ENCODE data around the gene ENPP4. TPM values are rescaled to one million over a fixed set of nuclear protein-coding genes. Genes with fewer than 3 reads are reported as not detected.

Gene ENPP4
- total and polyA plus RNA-seq, 9 of the 15 experiments (the other 6 are each of a cell fraction or from before 2014, with no cell fraction given): 0.07 TPM; not detected in 8

GRCh38 chr6:46099952-46100351 is 29.8 kb upstream of the ENPP4 start (continued):
- no peak for TF ChIP-seq ZNF407 (IDR thresholded peaks at IDR 0.05; ENCODE audit: low read depth)

GRCh38 chr6:46102123-46102522 is 27.7 kb upstream of the ENPP4 start:
- Histone ChIP-seq H3K9me1 (ENCODE audit: control insufficient read depth, insufficient read depth, low read length) (no peaks in the 10 kb centered on the region), H3K79me2 (ENCODE audit: control insufficient read depth, insufficient read depth, low read length) (no peaks in the 10 kb centered on the region), H3K4me2 (ENCODE audit: insufficient read depth, low read length) (no peak overlapping the region), H3K4me1 (replicated peaks in 1 of 2; ENCODE audit: control insufficient read depth in 2 of 2, insufficient read depth in 2 of 2, low read length in 2 of 2) (no peaks in the 10 kb centered on the region), H3K36me3 (ENCODE audit: control insufficient read depth, insufficient read depth, low read length) (no peaks in the 10 kb centered on the region), H3K9ac (ENCODE audit: insufficient read depth in 1 of 2, low read depth in 2 of 2, low read length in 2 of 2) (no peak overlapping the region), H3K27ac (ENCODE audit: extremely low read depth, low read depth, low read length) (no peak overlapping the region), H2AFZ (ENCODE audit: low read depth, low read length) (no peak overlapping the region), H3K27me3 (ENCODE audit: control insufficient read depth in 2 of 2, insufficient read depth in 2 of 2, low read length in 2 of 2) (no peaks in the 10 kb centered on the region), H3K4me3 (no peak overlapping the region), H4K20me1 (replicated peaks; ENCODE audit: control insufficient read depth, insufficient read depth, low read length) (no peaks in the 10 kb centered on the region), H3K9me3 (replicated peaks; ENCODE audit: control insufficient read depth, insufficient read depth, low read depth, low read length) (no peaks in the 10 kb centered on the region)
- intact Hi-C loops (cut with micrococcal nuclease): no loop called here
- 4% methylated on average over 3 of the region's 3 CpGs for WGBS (ENCODE audit: insufficient coverage, low coverage, missing lambda C conversion rate)
- ATAC-seq (no peak), FAIRE-seq (no peak), DNase-seq (ENCODE audit: extremely low read depth in 1 of 4, low spot score in 3 of 4) (no peak)
- ChIA-PET CTCF (ENCODE audit: low intra/inter-chr PET ratio) (no interaction called here), POLR2A (no interaction called here)
- BruUV-seq (replicated peaks): no TSS peak
- no peak for TF ChIP-seq CHD2 (IDR thresholded peaks at IDR 0.05; ENCODE audit: low read depth, low read length)
- no peak for TF ChIP-seq GTF2A2 (tag; IDR thresholded peaks at IDR 0.05)
- in situ Hi-C loops (cut with MboI): no loop called here

Data from K562 (cell line).